ENCODE results near the gene THAP11. TPM values are rescaled to one million over a fixed set of nuclear protein-coding genes. Genes with fewer than 3 reads are reported as not detected.
"Not testable (repeated sequence)": the region's sequence is repeated elsewhere in the genome, so short reads cannot be mapped to it uniquely, and the experiment has no call there.

The THAP11 gene
- total and polyA plus RNA-seq, 8 donors = 5.1 to 16.5 (median 13.7) TPM

- ATAC-seq = peak in 2 of 4 donors; percentile 5 to 13
- H3K4me1 ChIP-seq = peaks cover 29 to 36% (median 32%) of the 10 kb centered on the region in 3 donors
These were observed 16.4 kb downstream of the THAP11 start for GRCh38 chr16:67858500-67858899.

GRCh38 chr16:67860589-67861398 lies 18.7 kb downstream of the THAP11 start:
- 83 to 85% methylated on average over 8 of the region's 8 CpGs for WGBS, 2 donors
- Histone ChIP-seq H3K27me3 (no peaks in the 10 kb centered on the region), H3K4me1 (peaks cover 20 to 25% (median 23%) of the 10 kb centered on the region in 3 donors), H3K9me3 (no peaks in the 10 kb centered on the region), H3K4me3 (no peak overlapping the region), H3K27ac (no peak overlapping the region), H3K36me3 (peaks cover 0 to 6% (median 0%) of the 10 kb centered on the region in 3 donors)
- TF ChIP-seq, protein P1, sequence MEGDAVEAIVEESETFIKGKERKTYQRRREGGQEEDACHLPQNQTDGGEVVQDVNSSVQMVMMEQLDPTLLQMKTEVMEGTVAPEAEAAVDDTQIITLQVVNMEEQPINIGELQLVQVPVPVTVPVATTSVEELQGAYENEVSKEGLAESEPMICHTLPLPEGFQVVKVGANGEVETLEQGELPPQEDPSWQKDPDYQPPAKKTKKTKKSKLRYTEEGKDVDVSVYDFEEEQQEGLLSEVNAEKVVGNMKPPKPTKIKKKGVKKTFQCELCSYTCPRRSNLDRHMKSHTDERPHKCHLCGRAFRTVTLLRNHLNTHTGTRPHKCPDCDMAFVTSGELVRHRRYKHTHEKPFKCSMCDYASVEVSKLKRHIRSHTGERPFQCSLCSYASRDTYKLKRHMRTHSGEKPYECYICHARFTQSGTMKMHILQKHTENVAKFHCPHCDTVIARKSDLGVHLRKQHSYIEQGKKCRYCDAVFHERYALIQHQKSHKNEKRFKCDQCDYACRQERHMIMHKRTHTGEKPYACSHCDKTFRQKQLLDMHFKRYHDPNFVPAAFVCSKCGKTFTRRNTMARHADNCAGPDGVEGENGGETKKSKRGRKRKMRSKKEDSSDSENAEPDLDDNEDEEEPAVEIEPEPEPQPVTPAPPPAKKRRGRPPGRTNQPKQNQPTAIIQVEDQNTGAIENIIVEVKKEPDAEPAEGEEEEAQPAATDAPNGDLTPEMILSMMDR (IDR thresholded peaks at IDR 0.05) = no peak
- FAIRE-seq (no peak), DNase-seq (no peak), ATAC-seq (no peak)
- intact Hi-C loops (cut with DNase I) = no loop called here

More at GRCh38 chr16:67858500-67858899, 16.4 kb downstream of the THAP11 start:
- TF ChIP-seq, protein P1 (IDR thresholded peaks at IDR 0.05) = no peak
- intact Hi-C loops (cut with DNase I) = no loop called here
- Histone ChIP-seq H3K36me3 (no peaks in the 10 kb centered on the region), H3K27me3 (no peaks in the 10 kb centered on the region), H3K27ac (peak overlapping the region; percentile 82 to 87 (median 85)), H3K4me3 (no peak overlapping the region), H3K9me3 (no peaks in the 10 kb centered on the region)
- WGBS, 2 donors = 66% methylated on average over 4 of the region's 4 CpGs
- DNase-seq (no peak), FAIRE-seq (no peak)

GRCh38 chr16:67861877-67862276 lies 19.8 kb downstream of the THAP11 start:
- ATAC-seq = no peak
- no peak for FAIRE-seq
- intact Hi-C loops (cut with DNase I) = no loop called here
- Histone ChIP-seq H3K27ac (no peak overlapping the region), H3K27me3 (no peaks in the 10 kb centered on the region), H3K36me3 (peaks cover 0 to 6% (median 0%) of the 10 kb centered on the region in 3 donors), H3K4me1 (peaks cover 14 to 16% (median 16%) of the 10 kb centered on the region in 3 donors), H3K9me3 (no peaks in the 10 kb centered on the region), H3K4me3 (no peak overlapping the region)
- TF ChIP-seq, protein P1 (IDR thresholded peaks at IDR 0.05) = no peak
- 88 to 90% methylated on average over 6 of the region's 6 CpGs for WGBS, 2 donors
- DNase-seq = no peak

DNA sequence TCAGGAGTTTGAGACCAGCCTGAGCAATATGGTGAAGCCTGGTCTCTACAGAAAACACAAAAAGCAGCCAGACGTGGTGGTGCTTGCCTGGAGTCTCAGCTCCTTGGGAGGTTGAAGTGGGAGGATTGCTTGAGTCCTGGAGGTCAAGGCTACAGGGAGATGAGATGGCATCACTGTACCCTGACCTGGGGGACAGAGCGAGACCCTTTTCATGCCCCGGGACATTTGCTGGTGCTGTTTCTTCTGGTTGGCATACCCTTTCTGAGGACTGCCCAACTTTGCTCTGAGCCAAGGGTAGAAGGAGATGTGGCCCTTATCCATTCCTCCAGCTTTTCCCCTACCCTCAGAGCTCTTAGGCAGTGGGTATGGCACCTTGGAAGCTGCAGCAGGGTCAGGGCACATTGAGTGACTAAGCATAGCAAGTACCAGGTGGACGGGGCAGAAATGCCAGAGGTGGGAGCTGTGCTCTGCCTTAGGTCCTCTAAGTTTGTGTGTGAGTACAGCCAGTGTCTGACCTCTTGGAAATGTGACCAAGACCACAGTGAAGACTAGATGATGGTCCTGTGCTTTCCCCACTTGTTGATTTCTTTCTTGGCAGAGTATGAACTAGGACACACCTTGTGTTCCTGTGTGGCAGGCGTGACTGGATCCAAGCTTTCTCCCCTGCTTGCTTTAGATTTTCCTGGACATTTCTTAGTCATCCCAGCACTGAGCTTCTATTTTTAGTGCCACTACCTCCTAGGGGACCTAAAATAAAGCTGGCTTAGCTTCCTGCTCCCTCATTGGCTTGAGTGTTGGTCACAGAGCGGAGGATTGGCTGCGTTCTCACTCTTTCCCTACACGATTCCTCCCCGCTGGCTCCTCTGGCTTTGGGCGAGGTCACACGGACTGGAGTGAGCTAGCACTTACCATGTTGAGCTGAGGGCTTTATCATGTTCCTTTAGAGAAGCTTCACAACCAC lies 20.8 kb downstream of the THAP11 start:
- TF ChIP-seq, protein P1 (IDR thresholded peaks at IDR 0.05) = no peak
- Histone ChIP-seq H3K9me3 (no peaks in the 10 kb centered on the region), H3K27me3 (no peaks in the 10 kb centered on the region), H3K4me1 (peaks cover 10 to 14% (median 11%) of the 10 kb centered on the region in 3 donors), H3K4me3 (no peak overlapping the region), H3K27ac (peak overlapping the region in 2 of 4 donors; percentile 12 to 31), H3K36me3 (peaks cover 0 to 6% (median 0%) of the 10 kb centered on the region in 3 donors)
- WGBS, 2 donors = 86 to 90% methylated on average over 11 of the region's 11 CpGs
- no peak for FAIRE-seq
- intact Hi-C loops (cut with DNase I) = no loop called here
- ATAC-seq = peak in 3 of 4 donors; percentile 14 to 44 (median 25)
- no peak for DNase-seq

- intact Hi-C loops (cut with DNase I); FAIRE-seq; H3K27me3 ChIP-seq; H3K9me3 ChIP-seq; DNase-seq; H3K36me3 ChIP-seq; ATAC-seq; H3K4me3 ChIP-seq: not testable (repeated sequence)
- H3K4me1 ChIP-seq = peaks cover 8 to 16% (median 13%) of the 10 kb centered on the region in 3 donors
- peak overlapping the region in 1 of 4 donors; percentile 41 for H3K27ac ChIP-seq
- WGBS, 2 donors = 94 to 95% methylated on average over 6 of the region's 6 CpGs
These were observed 21.9 kb downstream of the THAP11 start for GRCh38 chr16:67864044-67864443.

All from pancreas (tissue), 10 donors.